Naive B cell (primary cell): ENCODE results near the gene OGDH. TPM values are rescaled to one million over a fixed set of nuclear protein-coding genes. Genes with fewer than 3 reads are reported as not detected.

Experiments
- ATAC-seq, 2 donors: fragments of 150-1000 bp; cut with Tn5 transposase; 2 replicates each; pipeline ENCODE4 v1.10.0; 2021; ENCODE audit warnings: low read depth in 2 of 2, mild to moderate bottlenecking in 2 of 2, moderate library complexity in 2 of 2
- DNase-seq: peaks from one replicate; pipeline ENCODE4 v3.0.0; 2022
- H3K27ac Mint-ChIP-seq, 6 donors: one replicate each; pipeline ENCODE4 v1.8.0; 2020 to 2022; ENCODE audit warnings: mild to moderate bottlenecking in 6 of 6, mixed read lengths in 6 of 6, moderate library complexity in 5 of 6, inconsistent platforms in 2 of 6
- H3K27me3 Mint-ChIP-seq, 3 donors: one replicate each; pipeline ENCODE4 v1.8.0; 2021 to 2022; ENCODE audit warnings: mixed read lengths in 3 of 3, mild to moderate bottlenecking in 1 of 3
- H3K36me3 Mint-ChIP-seq, 2 donors: one replicate each; pipeline ENCODE4 v1.8.0; 2020 to 2022; ENCODE audit warnings: mixed read lengths in 2 of 2, inconsistent platforms in 1 of 2, mild to moderate bottlenecking in 1 of 2
- H3K4me1 Mint-ChIP-seq, 3 donors: one replicate each; pipeline ENCODE4 v1.8.0; 2020 to 2022; ENCODE audit warnings: mixed read lengths in 3 of 3, inconsistent platforms in 1 of 3, mild to moderate bottlenecking in 1 of 3, moderate library complexity in 1 of 3
- H3K4me3 Mint-ChIP-seq, 8 donors: one replicate each; pipeline ENCODE4 v1.8.0; 2020 to 2022; ENCODE audit warnings: mild to moderate bottlenecking in 8 of 8, mixed read lengths in 8 of 8, moderate library complexity in 8 of 8, inconsistent platforms in 2 of 8
- H3K9me3 Mint-ChIP-seq, 7 donors: one replicate each; pipeline ENCODE4 v1.8.0; 2020 to 2022; ENCODE audit warnings: mixed read lengths in 7 of 7, mild to moderate bottlenecking in 5 of 7, inconsistent platforms in 2 of 7, moderate library complexity in 1 of 7
- polyA plus RNA-seq, 6 donors: library from polyadenylated mRNA; unstranded; fragments of 300-500 nt; fragmentation: Illumina TruSeq; gene quantifications; one replicate each; pipeline ENCODE4 v1.2.3, GENCODE V29; 2021; ENCODE audit warnings: low read depth in 6 of 6

Gene OGDH
- polyA plus RNA-seq, 6 donors from 2014 or later: 9.5 to 21.6 (median 20.1) TPM

DNA sequence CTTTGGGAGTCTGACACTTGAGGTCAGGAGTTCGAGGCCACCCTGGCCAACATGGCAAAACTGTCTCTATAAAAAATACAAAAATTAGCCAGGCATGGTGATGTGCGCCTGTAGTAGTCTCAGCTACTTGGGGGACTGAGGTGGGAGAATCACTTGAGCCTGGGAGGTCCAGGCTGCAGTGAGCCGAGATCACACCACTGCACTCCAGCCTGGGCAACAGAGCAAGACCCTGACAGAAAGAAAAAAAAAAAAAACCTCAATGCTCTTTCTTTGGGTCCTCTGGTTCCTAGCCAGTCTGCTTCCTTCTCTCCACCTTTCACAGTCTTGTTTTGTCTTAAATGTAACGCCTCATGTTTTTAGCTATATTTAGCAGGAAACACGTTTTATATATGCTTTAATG, 9.4 kb downstream of the OGDH start:
- Mint-ChIP-seq H3K36me3 (no peaks in the 10 kb centered on the region), H3K4me1 (peaks cover 28 to 59% (median 52%) of the 10 kb centered on the region in 3 donors), H3K4me3 (peak overlapping the region in 1 of 8 donors; percentile 17), H3K27me3 (no peaks in the 10 kb centered on the region), H3K9me3 (no peaks in the 10 kb centered on the region), H3K27ac (peak overlapping the region in 3 of 6 donors; percentile 65 to 84 (median 75))
- ATAC-seq: no peak
- DNase-seq: no peak

DNA sequence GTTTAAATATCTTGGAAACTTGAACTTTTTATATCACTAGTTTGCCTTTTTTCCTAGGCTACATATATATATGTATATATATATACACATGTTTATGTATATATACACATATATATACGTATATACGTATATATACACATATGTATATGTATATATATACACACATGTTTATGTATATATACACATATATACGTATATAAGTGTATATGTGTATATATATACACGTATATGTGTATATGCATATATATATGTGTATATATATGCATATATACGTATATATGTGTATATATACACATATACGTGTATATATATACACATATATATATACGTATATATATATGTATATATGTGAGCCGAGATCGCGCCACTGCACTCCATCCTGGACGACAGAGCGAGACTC, 10.1 kb downstream of the OGDH start:
- ATAC-seq: no peak
- no peaks in the 10 kb centered on the region for H3K9me3 Mint-ChIP-seq
- no peaks in the 10 kb centered on the region for H3K36me3 Mint-ChIP-seq
- H3K4me3 Mint-ChIP-seq: no peak overlapping the region
- H3K4me1 Mint-ChIP-seq: peaks cover 32 to 65% (median 58%) of the 10 kb centered on the region in 3 donors
- no peak for DNase-seq
- H3K27me3 Mint-ChIP-seq: no peaks in the 10 kb centered on the region
- H3K27ac Mint-ChIP-seq: no peak overlapping the region

- Mint-ChIP-seq H3K36me3 (no peaks in the 10 kb centered on the region), H3K4me3 (no peak overlapping the region), H3K27ac (peak overlapping the region in 3 of 6 donors; percentile 10 to 18 (median 14)), H3K27me3 (no peaks in the 10 kb centered on the region), H3K9me3 (no peaks in the 10 kb centered on the region), H3K4me1 (peaks cover 32 to 62% (median 57%) of the 10 kb centered on the region in 3 donors)
- ATAC-seq (no peak), DNase-seq (no peak)
These were observed 10.9 kb downstream of the OGDH start for GRCh38 chr7:44617225-44617890.

DNA sequence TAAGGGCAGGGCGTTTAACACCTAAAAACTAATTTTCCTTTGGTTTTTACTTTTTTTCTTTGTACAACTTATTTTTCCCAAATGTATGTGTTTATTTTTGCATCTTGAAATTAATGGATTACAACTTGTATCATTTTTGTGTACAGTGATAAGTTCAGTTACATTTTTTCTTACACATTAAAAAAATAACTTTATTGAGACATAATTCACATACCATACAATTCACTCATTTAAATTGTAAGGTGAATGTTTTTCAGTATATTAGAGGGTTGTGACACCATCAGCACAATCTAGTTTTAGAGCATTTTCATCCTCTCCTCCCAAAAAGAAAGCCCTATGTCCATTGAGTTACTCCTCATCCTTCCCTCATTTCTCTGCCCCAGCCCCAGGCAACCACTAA, 11.6 kb downstream of the OGDH start:
- Mint-ChIP-seq H3K27me3 (no peaks in the 10 kb centered on the region), H3K4me1 (peaks cover 38 to 66% (median 59%) of the 10 kb centered on the region in 3 donors), H3K27ac (peak overlapping the region in 2 of 6 donors; percentile 41 to 56), H3K36me3 (no peaks in the 10 kb centered on the region), H3K9me3 (no peaks in the 10 kb centered on the region), H3K4me3 (no peak overlapping the region)
- ATAC-seq (no peak), DNase-seq (no peak)

DNA sequence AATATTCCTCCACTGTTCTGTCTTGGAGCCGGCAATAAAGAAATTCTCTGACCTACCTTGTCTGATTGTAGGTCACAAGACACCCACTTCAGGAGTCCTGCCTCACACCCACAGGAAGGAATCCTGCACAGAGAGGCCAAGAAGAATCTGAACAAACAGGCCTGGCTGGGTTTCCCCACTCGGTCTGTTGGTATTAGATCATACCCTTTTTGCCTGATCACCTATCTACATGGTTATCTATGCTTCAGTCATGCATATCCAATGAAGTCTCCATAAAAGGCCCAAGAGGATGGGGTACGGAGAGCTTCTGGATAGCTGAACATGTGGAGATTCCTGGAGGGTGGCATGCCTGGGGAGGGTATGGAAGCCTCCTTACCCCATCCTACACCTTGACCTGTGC, 12.3 kb downstream of the OGDH start:
- Mint-ChIP-seq H3K4me1 (peaks cover 43 to 71% (median 62%) of the 10 kb centered on the region in 3 donors), H3K36me3 (no peaks in the 10 kb centered on the region), H3K27ac (peak overlapping the region in 5 of 6 donors; percentile 41 to 78 (median 56)), H3K27me3 (no peaks in the 10 kb centered on the region), H3K4me3 (no peak overlapping the region), H3K9me3 (no peaks in the 10 kb centered on the region)
- DNase-seq: no peak
- ATAC-seq: no peak

GRCh38 chr7:44621034-44621749, 14.8 kb downstream of the OGDH start:
- Mint-ChIP-seq H3K4me3 (peak overlapping the region in 1 of 8 donors; percentile 47), H3K36me3 (no peaks in the 10 kb centered on the region), H3K27me3 (no peaks in the 10 kb centered on the region), H3K27ac (peak overlapping the region in 3 of 6 donors; percentile 38 to 81 (median 66)), H3K9me3 (no peaks in the 10 kb centered on the region), H3K4me1 (peaks cover 31 to 60% (median 42%) of the 10 kb centered on the region in 3 donors)
- ATAC-seq (no peak), DNase-seq (no peak)

- Mint-ChIP-seq H3K4me3 (no peak overlapping the region), H3K27me3 (no peaks in the 10 kb centered on the region), H3K36me3 (no peaks in the 10 kb centered on the region), H3K27ac (peak overlapping the region in 2 of 6 donors; percentile 7 to 38), H3K9me3 (no peaks in the 10 kb centered on the region), H3K4me1 (peaks cover 31 to 58% (median 41%) of the 10 kb centered on the region in 3 donors)
- ATAC-seq (no peak), DNase-seq (no peak)
These were observed 15.3 kb downstream of the OGDH start for GRCh38 chr7:44621750-44622103.

GRCh38 chr7:44622342-44623151, 16.1 kb downstream of the OGDH start:
- no peaks in the 10 kb centered on the region for H3K36me3 Mint-ChIP-seq
- ATAC-seq: no peak
- no peak for DNase-seq

DNA sequence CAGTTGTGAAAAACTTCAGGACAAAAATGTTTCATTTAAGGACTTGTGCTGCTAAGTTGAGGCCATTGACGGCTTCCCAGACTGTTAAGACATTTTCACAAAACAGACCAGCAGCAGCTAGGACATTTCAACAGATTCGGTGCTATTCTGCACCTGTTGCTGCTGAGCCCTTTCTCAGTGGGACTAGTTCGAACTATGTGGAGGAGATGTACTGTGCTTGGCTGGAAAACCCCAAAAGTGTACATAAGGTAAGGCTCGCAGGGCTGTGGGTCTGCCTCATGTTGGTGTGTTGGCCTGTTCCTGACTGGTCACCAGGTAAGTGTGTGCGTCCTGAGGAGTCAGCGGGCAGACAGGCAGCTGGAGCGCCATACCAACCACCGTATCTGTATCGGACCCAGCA, 17.9 kb downstream of the OGDH start:
- peak overlapping the region in 2 of 6 donors; percentile 44 to 57 for H3K27ac Mint-ChIP-seq
- H3K4me3 Mint-ChIP-seq: peak overlapping the region in 1 of 8 donors; percentile 20
- no peak for DNase-seq
- H3K4me1 Mint-ChIP-seq: peaks cover 26 to 44% (median 35%) of the 10 kb centered on the region in 3 donors
- H3K27me3 Mint-ChIP-seq: no peaks in the 10 kb centered on the region
- ATAC-seq: no peak
- peaks cover 0 to 3% of the 10 kb centered on the region in 2 donors for H3K36me3 Mint-ChIP-seq
- no peaks in the 10 kb centered on the region for H3K9me3 Mint-ChIP-seq

More at GRCh38 chr7:44622342-44623151, 16.1 kb downstream of the OGDH start:
- Mint-ChIP-seq H3K4me1 (peaks cover 31 to 52% (median 41%) of the 10 kb centered on the region in 3 donors), H3K4me3 (no peak overlapping the region), H3K27ac (peak overlapping the region in 3 of 6 donors; percentile 34 to 95 (median 47)), H3K27me3 (no peaks in the 10 kb centered on the region), H3K9me3 (no peaks in the 10 kb centered on the region)

DNA sequence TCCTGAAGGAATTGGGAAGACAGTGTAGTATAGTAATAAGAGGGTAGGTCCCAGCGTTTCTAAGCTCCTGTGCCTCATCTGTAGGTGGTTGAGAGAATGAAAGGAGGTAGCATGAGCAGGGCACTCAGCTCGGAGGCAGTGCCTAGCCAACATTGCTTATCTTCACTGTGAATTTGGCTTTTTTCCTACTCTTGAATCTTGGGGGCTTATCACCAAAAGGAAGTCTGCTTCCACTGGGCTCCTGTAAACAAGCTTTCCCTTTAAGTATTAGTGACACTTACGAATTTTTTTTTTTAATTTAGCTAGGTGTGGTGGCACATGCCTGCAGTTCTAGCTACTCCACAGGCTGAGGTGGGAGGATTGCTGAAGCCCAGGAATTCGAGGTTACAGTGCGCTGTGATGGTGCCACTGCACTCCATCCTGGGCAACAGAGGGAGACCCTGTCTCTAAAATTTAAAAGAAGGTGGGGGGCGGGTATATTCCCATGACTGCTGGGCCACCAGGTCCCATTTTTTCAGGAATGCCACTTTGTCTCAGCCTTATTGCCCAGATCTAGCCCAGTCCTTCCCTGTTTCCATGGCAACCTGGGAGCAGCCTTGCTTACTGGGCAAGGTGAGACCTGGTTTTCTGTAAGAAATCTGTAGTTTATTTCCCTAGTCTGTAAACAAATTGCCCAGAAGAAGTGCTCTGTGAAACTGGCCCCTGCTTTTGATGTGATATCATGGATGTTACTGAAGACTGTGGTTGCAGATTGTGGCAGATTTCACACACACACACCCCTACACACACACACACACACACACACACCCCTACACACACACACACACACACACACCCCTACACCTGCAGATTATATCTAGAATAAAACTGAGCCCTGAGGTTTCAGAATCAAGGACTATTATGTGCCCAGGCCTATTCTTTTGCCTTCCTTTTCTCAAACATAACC, 19.4 kb downstream of the OGDH start:
- Mint-ChIP-seq H3K27me3 (no peaks in the 10 kb centered on the region), H3K27ac (peak overlapping the region in 1 of 6 donors; percentile 24), H3K9me3 (no peaks in the 10 kb centered on the region), H3K4me3 (no peak overlapping the region), H3K4me1 (peaks cover 38 to 56% (median 46%) of the 10 kb centered on the region in 3 donors), H3K36me3 (peaks cover 0 to 3% of the 10 kb centered on the region in 2 donors)
- DNase-seq (no peak), ATAC-seq (no peak)

GRCh38 chr7:44626620-44627019, 20.2 kb downstream of the OGDH start:
- H3K27ac Mint-ChIP-seq: peak overlapping the region in 2 of 6 donors; percentile 16 to 47
- H3K4me3 Mint-ChIP-seq: no peak overlapping the region
- no peak for DNase-seq
- no peaks in the 10 kb centered on the region for H3K9me3 Mint-ChIP-seq
- peaks cover 42 to 54% (median 47%) of the 10 kb centered on the region in 3 donors for H3K4me1 Mint-ChIP-seq
- H3K27me3 Mint-ChIP-seq: no peaks in the 10 kb centered on the region
- ATAC-seq: no peak
- H3K36me3 Mint-ChIP-seq: peaks cover 0 to 3% of the 10 kb centered on the region in 2 donors

- DNase-seq: peak; percentile 39
- Mint-ChIP-seq H3K4me1 (peaks cover 43 to 59% (median 57%) of the 10 kb centered on the region in 3 donors), H3K36me3 (peaks cover 0 to 3% of the 10 kb centered on the region in 2 donors), H3K4me3 (peak overlapping the region in 7 of 8 donors; percentile 39 to 79 (median 64)), H3K27ac (peak overlapping the region; percentile 72 to 99 (median 94)), H3K9me3 (no peaks in the 10 kb centered on the region), H3K27me3 (no peaks in the 10 kb centered on the region)
- ATAC-seq: peak; percentile 67 to 70
These were observed 23.5 kb downstream of the OGDH start for GRCh38 chr7:44629829-44630522.
